ENCODE measurements around the gene CD37.
"Not testable (repeated sequence)": the region's sequence is repeated elsewhere in the genome, so short reads cannot be mapped to it uniquely, and the experiment has no call there.

Gene CD37

GRCh38 chr19:49327878-49328544 lies 7.2 kb upstream of the CD37 start:
- H3K4me3 ChIP-seq (ENCODE audit: low read depth, low read length) = no peak overlapping the region
- TF ChIP-seq CTCF (IDR thresholded peaks at IDR 0.05; ENCODE audit: low read depth, low read length) = peak; percentile 66
- TF ChIP-seq MYC (IDR thresholded peaks at IDR 0.05; ENCODE audit: low read depth, low read length) = no peak
- TF ChIP-seq POLR2A (IDR thresholded peaks at IDR 0.05; ENCODE audit: extremely low read depth, insufficient read length) = no peak
- peak; percentile 43 for DNase-seq (ENCODE audit: low read depth)

- H3K4me3 ChIP-seq (ENCODE audit: low read depth, low read length) = no peak overlapping the region
- DNase-seq (ENCODE audit: low read depth) = no peak
- TF ChIP-seq MYC (IDR thresholded peaks at IDR 0.05; ENCODE audit: low read depth, low read length) (no peak), MAX (IDR thresholded peaks at IDR 0.05; ENCODE audit: low read depth, low read length) (no peak), POLR2A (IDR thresholded peaks at IDR 0.05; ENCODE audit: extremely low read depth, insufficient read length) (no peak), CTCF (IDR thresholded peaks at IDR 0.05; ENCODE audit: low read depth, low read length) (no peak)
Measured at GRCh38 chr19:49328741-49329140, 6.5 kb upstream of the CD37 start.

GRCh38 chr19:49331187-49331586 lies 4.0 kb upstream of the CD37 start:
- not testable (repeated sequence) for DNase-seq (ENCODE audit: low read depth); H3K4me3 ChIP-seq (ENCODE audit: low read depth, low read length)

GRCh38 chr19:49331616-49332055 lies 3.6 kb upstream of the CD37 start:
- H3K4me3 ChIP-seq (ENCODE audit: low read depth, low read length) = no peak overlapping the region
- DNase-seq (ENCODE audit: low read depth) = peak; percentile 66
- peak; percentile 95 for TF ChIP-seq MAX (IDR thresholded peaks at IDR 0.05; ENCODE audit: low read depth, low read length)
- no peak for TF ChIP-seq MYC (IDR thresholded peaks at IDR 0.05; ENCODE audit: low read depth, low read length)

GRCh38 chr19:49332691-49333417 lies 2.4 kb upstream of the CD37 start:
- DNase-seq (ENCODE audit: low read depth); H3K4me3 ChIP-seq (ENCODE audit: low read depth, low read length): not testable (repeated sequence)

GRCh38 chr19:49333418-49333805 lies 1.8 kb upstream of the CD37 start:
- peak; percentile 19 for DNase-seq (ENCODE audit: low read depth)
- H3K4me3 ChIP-seq (ENCODE audit: low read depth, low read length) = no peak overlapping the region
- TF ChIP-seq MAX (IDR thresholded peaks at IDR 0.05; ENCODE audit: low read depth, low read length) = no peak
- no peak for TF ChIP-seq CTCF (IDR thresholded peaks at IDR 0.05; ENCODE audit: low read depth, low read length)
- TF ChIP-seq MYC (IDR thresholded peaks at IDR 0.05; ENCODE audit: low read depth, low read length) = no peak
- TF ChIP-seq POLR2A (IDR thresholded peaks at IDR 0.05; ENCODE audit: extremely low read depth, insufficient read length) = no peak

- no peak for DNase-seq (ENCODE audit: low read depth)
- no peak overlapping the region for H3K4me3 ChIP-seq (ENCODE audit: low read depth, low read length)
- TF ChIP-seq MYC (IDR thresholded peaks at IDR 0.05; ENCODE audit: low read depth, low read length) = no peak
- no peak for TF ChIP-seq CTCF (IDR thresholded peaks at IDR 0.05; ENCODE audit: low read depth, low read length)
- TF ChIP-seq MAX (IDR thresholded peaks at IDR 0.05; ENCODE audit: low read depth, low read length) = no peak
- no peak for TF ChIP-seq POLR2A (IDR thresholded peaks at IDR 0.05; ENCODE audit: extremely low read depth, insufficient read length)
Measured at GRCh38 chr19:49333811-49334288, 1.4 kb upstream of the CD37 start.
